ENCODE measurements around the gene E2F2.

Gene E2F2

GRCh38 chr1:23471473-23472075 lies 59.5 kb downstream of the E2F2 start:
- Histone ChIP-seq H3K4me2 (ENCODE audit: low read depth, low read length, poor library complexity, severe bottlenecking) (no peak overlapping the region), H3F3A (ENCODE audit: insufficient read depth) (no peaks in the 10 kb centered on the region), H3K27me3 (ENCODE audit: low read length) (no peaks in the 10 kb centered on the region), H4K20me1 (ENCODE audit: low read depth, low read length) (no peaks in the 10 kb centered on the region), H3K36me3 (ENCODE audit: low read length) (no peaks in the 10 kb centered on the region), H3K9me3 (ENCODE audit: insufficient read depth, low read length) (no peaks in the 10 kb centered on the region), H3K79me2 (ENCODE audit: insufficient read depth, low read length) (no peaks in the 10 kb centered on the region), H3K9me2 (replicated peaks; ENCODE audit: insufficient read depth, low read length) (no peaks in the 10 kb centered on the region), H3K9ac (ENCODE audit: low read length) (no peak overlapping the region), H2AFZ (ENCODE audit: low read depth, low read length, severe bottlenecking) (no peak overlapping the region), H3K4me3 (ENCODE audit: insufficient read depth, low read length, poor library complexity, severe bottlenecking) (no peak overlapping the region), H3K27ac (ENCODE audit: low read depth, low read length) (no peak overlapping the region)
- TF ChIP-seq CTCF (IDR thresholded peaks at IDR 0.05; ENCODE audit: insufficient read depth, low read length, poor library complexity, severe bottlenecking) (no peak), EZH2phosphoT487 (conservative IDR thresholded peaks at IDR 0.05; ENCODE audit: low read length) (no peak)

- no peaks in the 10 kb centered on the region for H4K20me1 ChIP-seq (ENCODE audit: low read depth, low read length)
- H3K4me3 ChIP-seq (ENCODE audit: insufficient read depth, low read length, poor library complexity, severe bottlenecking) = no peak overlapping the region
- no peak for TF ChIP-seq EZH2phosphoT487 (conservative IDR thresholded peaks at IDR 0.05; ENCODE audit: low read length)
- no peak for TF ChIP-seq CTCF (IDR thresholded peaks at IDR 0.05; ENCODE audit: insufficient read depth, low read length, poor library complexity, severe bottlenecking)
- H3K9me3 ChIP-seq (ENCODE audit: insufficient read depth, low read length) = no peaks in the 10 kb centered on the region
- no peak overlapping the region for H2AFZ ChIP-seq (ENCODE audit: low read depth, low read length, severe bottlenecking)
- no peaks in the 10 kb centered on the region for H3F3A ChIP-seq (ENCODE audit: insufficient read depth)
- no peak overlapping the region for H3K9ac ChIP-seq (ENCODE audit: low read length)
- H3K36me3 ChIP-seq (ENCODE audit: low read length) = no peaks in the 10 kb centered on the region
- H3K9me2 ChIP-seq (replicated peaks; ENCODE audit: insufficient read depth, low read length) = no peaks in the 10 kb centered on the region
- no peak overlapping the region for H3K4me2 ChIP-seq (ENCODE audit: low read depth, low read length, poor library complexity, severe bottlenecking)
- H3K27ac ChIP-seq (ENCODE audit: low read depth, low read length) = no peak overlapping the region
- H3K79me2 ChIP-seq (ENCODE audit: insufficient read depth, low read length) = no peaks in the 10 kb centered on the region
- H3K27me3 ChIP-seq (ENCODE audit: low read length) = no peaks in the 10 kb centered on the region
Observed at GRCh38 chr1:23470282-23471070, 60.6 kb downstream of the E2F2 start.

- TF ChIP-seq CTCF (IDR thresholded peaks at IDR 0.05; ENCODE audit: insufficient read depth, low read length, poor library complexity, severe bottlenecking) = no peak
- no peak for TF ChIP-seq EZH2phosphoT487 (conservative IDR thresholded peaks at IDR 0.05; ENCODE audit: low read length)
- no peaks in the 10 kb centered on the region for H3F3A ChIP-seq (ENCODE audit: insufficient read depth)
- H3K9me2 ChIP-seq (replicated peaks; ENCODE audit: insufficient read depth, low read length) = no peaks in the 10 kb centered on the region
- no peaks in the 10 kb centered on the region for H3K27me3 ChIP-seq (ENCODE audit: low read length)
- H3K9me3 ChIP-seq (ENCODE audit: insufficient read depth, low read length) = no peaks in the 10 kb centered on the region
- H2AFZ ChIP-seq (ENCODE audit: low read depth, low read length, severe bottlenecking) = no peak overlapping the region
- no peaks in the 10 kb centered on the region for H3K36me3 ChIP-seq (ENCODE audit: low read length)
- H3K9ac ChIP-seq (ENCODE audit: low read length) = no peak overlapping the region
- H3K27ac ChIP-seq (ENCODE audit: low read depth, low read length) = no peak overlapping the region
- H3K4me3 ChIP-seq (ENCODE audit: insufficient read depth, low read length, poor library complexity, severe bottlenecking) = no peak overlapping the region
- H3K79me2 ChIP-seq (ENCODE audit: insufficient read depth, low read length) = no peaks in the 10 kb centered on the region
- H3K4me2 ChIP-seq (ENCODE audit: low read depth, low read length, poor library complexity, severe bottlenecking) = no peak overlapping the region
- no peaks in the 10 kb centered on the region for H4K20me1 ChIP-seq (ENCODE audit: low read depth, low read length)
Observed at GRCh38 chr1:23469372-23469982, 61.6 kb downstream of the E2F2 start.

All from SU-DHL-6 (cell line).